ENCODE data around the gene PGRMC1. TPM values are rescaled to one million over a fixed set of nuclear protein-coding genes. Genes with fewer than 3 reads are reported as not detected.

PGRMC1 gene
- total and polyA plus RNA-seq, 10 donors: 13.6 to 60.1 (median 36.1) TPM

- intact Hi-C loops (cut with DNase I; ENCODE audit: low total_unique reads): no loop called here
- Histone ChIP-seq H3K36me3 (no peaks in the 10 kb centered on the region), H3K27ac (no peak overlapping the region), H3K4me1 (no peaks in the 10 kb centered on the region), H3K27me3 (replicated peaks in 1 of 7) (peaks cover 0 to 13% (median 0%) of the 10 kb centered on the region in 7 donors), H3K4me3 (no peak overlapping the region), H3K9me3 (no peaks in the 10 kb centered on the region)
- no peak for DNase-seq
- 77 to 100% (median 90%) methylated on average over 1 of the region's 1 CpG for WGBS, 5 donors
- no peak for TF ChIP-seq CTCF (IDR thresholded peaks at IDR 0.05 in 8 of 11, conservative IDR thresholded peaks at IDR 0.05 in 3 of 11)
- no peak for TF ChIP-seq POLR2A (IDR thresholded peaks at IDR 0.05)
- TF ChIP-seq POLR2AphosphoS5 (IDR thresholded peaks at IDR 0.05): no peak
These were observed 24.5 kb upstream of the PGRMC1 start for GRCh38 chrX:119211649-119212014.

GRCh38 chrX:119218198-119218597, 17.9 kb upstream of the PGRMC1 start:
- peaks cover 0 to 5% (median 0%) of the 10 kb centered on the region in 7 donors for H3K27me3 ChIP-seq (replicated peaks in 1 of 7)
- WGBS, 5 donors: 42 to 49% (median 46%) methylated on average over 4 of the region's 4 CpGs
- H3K36me3 ChIP-seq: no peaks in the 10 kb centered on the region
- intact Hi-C loops (cut with DNase I; ENCODE audit: low total_unique reads): no loop called here
- H3K4me3 ChIP-seq: no peak overlapping the region
- H3K9me3 ChIP-seq: no peaks in the 10 kb centered on the region
- no peak overlapping the region for H3K27ac ChIP-seq
- no peak for TF ChIP-seq POLR2AphosphoS5 (IDR thresholded peaks at IDR 0.05)
- no peak for TF ChIP-seq POLR2A (IDR thresholded peaks at IDR 0.05)
- peak in 5 of 11 experiments; percentile 17 to 40 (median 33) for TF ChIP-seq CTCF (IDR thresholded peaks at IDR 0.05 in 8 of 11, conservative IDR thresholded peaks at IDR 0.05 in 3 of 11)
- no peak for DNase-seq
- no peaks in the 10 kb centered on the region for H3K4me1 ChIP-seq

GRCh38 chrX:119222932-119223331, 13.2 kb upstream of the PGRMC1 start:
- DNase-seq: no peak
- TF ChIP-seq POLR2A (IDR thresholded peaks at IDR 0.05) (no peak), POLR2AphosphoS5 (IDR thresholded peaks at IDR 0.05) (no peak), CTCF (IDR thresholded peaks at IDR 0.05 in 8 of 11, conservative IDR thresholded peaks at IDR 0.05 in 3 of 11) (no peak)

GRCh38 chrX:119223783-119224182, 12.3 kb upstream of the PGRMC1 start:
- no peaks in the 10 kb centered on the region for H3K36me3 ChIP-seq
- no peak overlapping the region for H3K27ac ChIP-seq
- H3K9me3 ChIP-seq: no peaks in the 10 kb centered on the region
- no peak for TF ChIP-seq CTCF (IDR thresholded peaks at IDR 0.05 in 8 of 11, conservative IDR thresholded peaks at IDR 0.05 in 3 of 11)
- TF ChIP-seq POLR2AphosphoS5 (IDR thresholded peaks at IDR 0.05): no peak
- TF ChIP-seq POLR2A (IDR thresholded peaks at IDR 0.05): no peak
- intact Hi-C loops (cut with DNase I; ENCODE audit: low total_unique reads): no loop called here
- no peak for DNase-seq
- no peaks in the 10 kb centered on the region for H3K4me1 ChIP-seq
- peaks cover 0 to 8% (median 0%) of the 10 kb centered on the region in 7 donors for H3K27me3 ChIP-seq (replicated peaks in 1 of 7)
- H3K4me3 ChIP-seq: no peak overlapping the region

More at GRCh38 chrX:119222932-119223331, 13.2 kb upstream of the PGRMC1 start:
- intact Hi-C loops (cut with DNase I; ENCODE audit: low total_unique reads): no loop called here
- H3K27me3 ChIP-seq (replicated peaks in 1 of 7): peaks cover 0 to 8% (median 0%) of the 10 kb centered on the region in 7 donors
- H3K4me1 ChIP-seq: no peaks in the 10 kb centered on the region
- WGBS, 5 donors: 75 to 91% (median 83%) methylated on average over 25 to 37 of the region's 37 CpGs
- no peak overlapping the region for H3K27ac ChIP-seq
- no peaks in the 10 kb centered on the region for H3K9me3 ChIP-seq
- H3K36me3 ChIP-seq: no peaks in the 10 kb centered on the region
- no peak overlapping the region for H3K4me3 ChIP-seq
